Adrenal gland (tissue), 5 donors: ENCODE results near the gene RAPGEF4.

Experiments
- POLR2A ChIP-seq, 2 donors: fragments of 450-650 bp; IDR thresholded peaks; one replicate each; pipeline ENCODE4 v1.6.1; 2017; ENCODE audit warnings: antibody characterized with exemption in 2 of 2, mild to moderate bottlenecking in 2 of 2, moderate library complexity in 1 of 2
- TF ChIP-seq, protein P1 (sequence below), 6 experiments: fragments of 450-650 bp in 4 of 6; fragments of 200-600 bp in 2 of 6; sonication (generic) in 1 of 6; IDR thresholded peaks; 1 replicate in 5 of 6; 2 replicates in 1 of 6; pipeline versions ENCODE4 v1.5.1 to v1.8.0; 2016 to 2021; ENCODE audit warnings: antibody characterized with exemption in 6 of 6, mild to moderate bottlenecking in 2 of 6, moderate library complexity in 1 of 6
- donor health status: DM: no; HTN: no; CAD: no.

DNA sequence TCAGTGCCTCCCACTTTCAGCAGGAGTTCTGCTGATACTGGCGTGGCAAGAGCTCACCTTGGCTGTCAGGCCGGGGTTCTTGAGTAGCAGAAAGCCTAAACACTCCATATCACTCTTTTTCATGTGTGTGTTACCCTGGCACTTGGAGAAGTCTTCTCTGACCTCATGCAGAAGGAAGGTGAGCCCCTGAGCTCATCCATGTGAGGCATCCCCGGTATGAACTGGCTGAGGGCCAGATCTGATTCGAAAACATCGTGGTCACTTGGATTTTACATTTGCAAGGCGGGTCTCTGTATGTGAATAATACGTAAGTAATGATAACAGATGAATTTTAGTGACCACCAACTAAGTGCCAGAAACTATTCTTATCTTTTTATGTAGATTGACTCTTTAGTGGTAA lies 93.6 kb downstream of the RAPGEF4 start:
- TF ChIP-seq, protein P1, sequence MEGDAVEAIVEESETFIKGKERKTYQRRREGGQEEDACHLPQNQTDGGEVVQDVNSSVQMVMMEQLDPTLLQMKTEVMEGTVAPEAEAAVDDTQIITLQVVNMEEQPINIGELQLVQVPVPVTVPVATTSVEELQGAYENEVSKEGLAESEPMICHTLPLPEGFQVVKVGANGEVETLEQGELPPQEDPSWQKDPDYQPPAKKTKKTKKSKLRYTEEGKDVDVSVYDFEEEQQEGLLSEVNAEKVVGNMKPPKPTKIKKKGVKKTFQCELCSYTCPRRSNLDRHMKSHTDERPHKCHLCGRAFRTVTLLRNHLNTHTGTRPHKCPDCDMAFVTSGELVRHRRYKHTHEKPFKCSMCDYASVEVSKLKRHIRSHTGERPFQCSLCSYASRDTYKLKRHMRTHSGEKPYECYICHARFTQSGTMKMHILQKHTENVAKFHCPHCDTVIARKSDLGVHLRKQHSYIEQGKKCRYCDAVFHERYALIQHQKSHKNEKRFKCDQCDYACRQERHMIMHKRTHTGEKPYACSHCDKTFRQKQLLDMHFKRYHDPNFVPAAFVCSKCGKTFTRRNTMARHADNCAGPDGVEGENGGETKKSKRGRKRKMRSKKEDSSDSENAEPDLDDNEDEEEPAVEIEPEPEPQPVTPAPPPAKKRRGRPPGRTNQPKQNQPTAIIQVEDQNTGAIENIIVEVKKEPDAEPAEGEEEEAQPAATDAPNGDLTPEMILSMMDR (IDR thresholded peaks at IDR 0.05), result no peak
- no peak for TF ChIP-seq POLR2A (IDR thresholded peaks at IDR 0.05)
